Measurements from ENCODE around the gene PLXNB2.

The PLXNB2 gene

GRCh38 chr22:50250249-50250554, 57.2 kb downstream of the PLXNB2 start:
- no peak for DNase-seq

- DNase-seq = no peak
Observed at GRCh38 chr22:50249341-50250248, 57.9 kb downstream of the PLXNB2 start.

- DNase-seq = no peak
Observed at GRCh38 chr22:50248196-50249081, 59.0 kb downstream of the PLXNB2 start.

- no peak for DNase-seq
Observed at GRCh38 chr22:50247748-50248147, 59.7 kb downstream of the PLXNB2 start.

GRCh38 chr22:50246242-50247175, 60.9 kb downstream of the PLXNB2 start:
- DNase-seq = no peak

GRCh38 chr22:50245214-50246072, 62.0 kb downstream of the PLXNB2 start:
- peak; percentile 76 to 81 for DNase-seq

- DNase-seq = peak; percentile 87 to 89
Observed at GRCh38 chr22:50244420-50245213, 62.8 kb downstream of the PLXNB2 start, which contains the start of gene TUBGCP6. TUBGCP6 (minus strand) TSS chr22:50245023; CDS start chr22:50244459, 564 bp downstream.

GRCh38 chr22:50243685-50244419, 63.6 kb downstream of the PLXNB2 start:
- no peak for DNase-seq

- DNase-seq = no peak
Observed at GRCh38 chr22:50242406-50242949, 65.0 kb downstream of the PLXNB2 start.

DNA sequence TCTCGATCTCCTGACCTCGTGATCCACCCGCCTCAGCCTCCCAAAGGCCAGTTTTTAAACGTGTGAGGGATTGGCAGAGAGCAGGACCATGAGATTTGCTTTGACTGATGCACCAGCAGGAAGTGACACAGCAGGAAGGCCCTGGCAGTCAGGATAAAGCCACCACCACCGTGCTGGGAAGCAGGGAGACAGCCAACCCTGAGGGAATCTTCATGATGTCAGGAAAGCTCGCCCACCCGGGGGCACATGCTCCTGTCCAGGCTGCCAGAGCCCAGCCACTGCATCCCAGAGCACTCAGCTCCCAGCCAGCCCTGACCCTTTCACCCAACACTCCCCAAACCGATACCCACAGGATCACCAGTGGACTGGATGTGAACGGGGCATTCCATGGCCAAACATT, 68.7 kb downstream of the PLXNB2 start:
- no peak for DNase-seq

- DNase-seq = no peak
Observed at GRCh38 chr22:50236731-50237409, 70.6 kb downstream of the PLXNB2 start.

- no peak for DNase-seq
Observed at GRCh38 chr22:50233223-50233622, 74.2 kb downstream of the PLXNB2 start.

DNA sequence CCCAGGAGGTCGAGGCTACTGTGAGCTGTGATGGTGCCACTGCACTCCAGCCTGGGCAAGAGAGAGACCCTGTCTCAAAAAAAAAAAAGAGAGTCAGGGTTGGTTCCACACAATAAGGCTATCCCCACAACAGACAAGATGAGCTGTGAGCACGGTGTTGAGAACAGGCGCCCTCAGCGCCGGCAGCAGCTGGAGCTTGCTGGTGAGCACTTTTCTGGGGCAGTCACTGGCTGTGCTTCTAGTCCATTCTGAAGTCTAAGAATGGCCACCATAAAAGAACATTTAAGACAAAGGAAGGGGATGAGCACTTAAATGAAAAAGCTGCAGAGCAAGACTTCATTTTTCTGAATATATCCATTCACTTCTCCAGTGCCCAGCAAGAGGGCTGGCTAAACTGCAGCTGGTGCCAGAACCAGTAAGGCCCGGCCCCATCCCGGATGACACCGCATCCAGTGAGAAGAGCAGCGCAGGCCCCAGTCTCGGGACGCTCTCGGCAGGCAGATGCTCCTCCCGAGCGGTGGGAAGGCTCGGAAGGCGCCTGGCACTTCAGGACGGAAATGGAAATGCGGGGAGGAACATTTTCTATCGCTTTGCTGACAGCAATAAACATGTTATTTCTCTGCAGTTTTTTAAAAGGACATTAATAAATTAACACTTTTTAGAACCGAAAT, 74.8 kb downstream of the PLXNB2 start:
- no peak for DNase-seq

DNA sequence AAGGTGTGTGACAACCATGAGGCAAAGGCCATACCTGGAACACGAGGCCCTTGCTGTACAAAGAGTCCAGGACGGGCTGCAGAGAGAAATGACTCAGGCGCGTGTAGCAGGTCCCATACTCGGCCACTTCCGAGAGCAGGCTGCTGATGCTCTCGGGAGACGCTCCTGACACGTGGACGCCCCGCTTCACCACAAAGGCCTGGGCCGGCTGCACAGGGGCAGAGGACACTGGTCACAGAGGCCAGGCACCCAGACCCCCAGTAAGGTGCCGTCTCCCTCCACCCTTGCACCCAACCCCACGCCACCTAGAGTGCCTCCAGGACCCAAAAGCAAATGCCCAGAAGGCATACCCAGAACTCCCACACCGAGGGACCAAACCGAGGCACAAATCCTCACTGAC, 78.1 kb downstream of the PLXNB2 start:
- no peak for DNase-seq

GRCh38 chr22:50228366-50228765, 79.1 kb downstream of the PLXNB2 start:
- DNase-seq = no peak

DNA sequence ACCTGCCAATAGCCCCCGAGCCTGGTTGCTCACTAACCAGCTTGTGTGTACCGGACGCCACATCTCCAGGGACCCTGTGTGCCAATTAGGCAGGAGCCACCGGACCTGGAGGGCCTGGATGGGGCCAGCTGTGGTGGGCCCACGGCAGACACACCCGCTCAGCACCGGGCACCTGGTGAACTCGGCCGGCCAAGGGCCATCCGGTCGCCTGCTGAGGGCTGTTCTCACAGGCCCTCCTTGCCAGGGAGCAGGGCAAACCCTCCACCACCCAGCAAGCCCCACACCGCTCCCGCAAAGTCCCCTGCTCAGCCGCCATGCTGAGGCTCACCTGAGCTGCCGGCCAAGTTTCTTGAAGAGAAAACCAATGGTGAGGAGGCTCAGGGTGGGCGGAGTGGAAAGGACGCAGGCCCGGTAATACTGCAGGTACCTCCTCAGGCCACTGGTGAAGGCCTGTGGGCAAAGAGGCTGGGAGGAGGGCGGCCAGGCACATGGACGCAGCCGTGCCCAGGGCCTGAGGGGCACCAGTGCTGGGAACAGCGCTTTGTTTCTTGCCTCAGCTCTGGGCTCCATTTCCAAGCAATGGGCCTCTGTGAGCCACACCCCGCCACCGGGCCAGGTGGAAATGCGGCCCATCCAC, 79.7 kb downstream of the PLXNB2 start:
- DNase-seq = no peak

DNA sequence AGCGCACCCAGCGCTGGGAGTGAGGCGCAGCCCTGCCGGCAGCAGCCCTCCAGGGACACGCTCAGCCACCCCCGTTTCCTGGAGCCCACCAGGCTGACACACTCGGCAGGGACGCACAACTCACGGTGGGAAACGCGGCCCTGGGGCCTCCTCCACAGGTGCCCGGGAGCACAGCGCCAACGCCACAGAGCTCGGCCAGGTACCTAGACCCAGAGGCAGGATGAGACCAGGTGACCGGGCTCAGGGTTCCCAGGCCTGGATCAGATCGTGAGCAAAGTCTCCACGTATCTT, 80.6 kb downstream of the PLXNB2 start:
- no peak for DNase-seq

All from activated CD4-positive, alpha-beta T cell treated with anti-CD3 and anti-CD28 coated beads, Interleukin-2, amount 50 U/mL, for 4 hours (primary cell).